HUES64 (cell line): ENCODE measurements around the gene CITED4.

ENCODE experiments used
- H3K27ac ChIP-seq: 2 replicates; pipeline ENCODE4 v1.7.0; 2013; ENCODE audit warnings: low read depth, low read length, inconsistent platforms
- H3K27me3 ChIP-seq: 2 replicates; pipeline ENCODE4 v1.6.1; 2013; ENCODE audit warnings: mild to moderate bottlenecking, low read length; ENCODE audit not compliant: insufficient read depth
- H3K36me3 ChIP-seq: 2 replicates; pipeline ENCODE4 v1.6.1; 2013; ENCODE audit warnings: mild to moderate bottlenecking, low read length; ENCODE audit not compliant: insufficient read depth
- H3K4me1 ChIP-seq: 2 replicates; pipeline ENCODE4 v1.6.1; 2013; ENCODE audit warnings: mild to moderate bottlenecking, low read length, moderate library complexity; ENCODE audit not compliant: insufficient read depth
- H3K4me3 ChIP-seq: 2 replicates; pipeline ENCODE4 v1.5.1; 2013; ENCODE audit warnings: mild to moderate bottlenecking, low read length, moderate library complexity
- H3K9ac ChIP-seq: 2 replicates; pipeline ENCODE4 v1.6.1; 2013; ENCODE audit warnings: mild to moderate bottlenecking, low read depth, low read length
- H3K9me3 ChIP-seq: 2 replicates; pipeline ENCODE4 v1.6.1; 2013; ENCODE audit warnings: low read depth, low read length; ENCODE audit not compliant: insufficient read depth
- WGBS: fragments of 150-250, 120-280 bp; methylation state at CpG from one replicate; pipeline ENCODE4 v1.1.7; 2013; ENCODE audit warnings: missing lambda C conversion rate; 5-methylcytosine and 5-hydroxymethylcytosine counted together

Gene CITED4

GRCh38 chr1:40818264-40818961 is 43.8 kb downstream of the CITED4 start:
- no peak overlapping the region for H3K9ac ChIP-seq

GRCh38 chr1:40817791-40818263 is 44.3 kb downstream of the CITED4 start:
- Histone ChIP-seq H3K27ac (no peak overlapping the region), H3K4me1 (no peaks in the 10 kb centered on the region), H3K36me3 (no peaks in the 10 kb centered on the region), H3K4me3 (peak overlapping the region; percentile 77), H3K9me3 (no peaks in the 10 kb centered on the region), H3K9ac (no peak overlapping the region), H3K27me3 (peaks cover 23% of the 10 kb centered on the region)
- WGBS = 17% methylated on average over 19 of the region's 19 CpGs

More at GRCh38 chr1:40818264-40818961, 43.8 kb downstream of the CITED4 start:
- Histone ChIP-seq H3K9me3 (no peaks in the 10 kb centered on the region), H3K4me1 (no peaks in the 10 kb centered on the region), H3K4me3 (peak overlapping the region; percentile 77), H3K27ac (no peak overlapping the region), H3K36me3 (no peaks in the 10 kb centered on the region), H3K27me3 (peaks cover 23% of the 10 kb centered on the region)
- under 1% methylated on average over 59 of the region's 59 CpGs for WGBS

GRCh38 chr1:40815420-40815819 is 46.7 kb downstream of the CITED4 start:
- no peaks in the 10 kb centered on the region for H3K36me3 ChIP-seq
- H3K4me1 ChIP-seq = no peaks in the 10 kb centered on the region
- no peak overlapping the region for H3K27ac ChIP-seq
- no peak overlapping the region for H3K9ac ChIP-seq
- H3K4me3 ChIP-seq = no peak overlapping the region
- WGBS = 90% methylated on average over 9 of the region's 9 CpGs
- no peaks in the 10 kb centered on the region for H3K9me3 ChIP-seq
- peaks cover 23% of the 10 kb centered on the region for H3K27me3 ChIP-seq
